WERI-Rb-1 (cell line): ENCODE data around the gene CD163.

Experiments used
- DNase-seq: peaks from one replicate; pipeline ENCODE4 v3.0.0-alpha.2; 2020
- H3K27ac ChIP-seq: fragments of 250-450 bp; sonication (Bioruptor Pico); 2 replicates; pipeline ENCODE4 v1.5.1; 2020; ENCODE audit warnings: mild to moderate bottlenecking, moderate library complexity
- H3K27me3 ChIP-seq: fragments of 250-450 bp; sonication (Bioruptor Pico); 2 replicates; pipeline ENCODE4 v1.5.1; 2021; ENCODE audit warnings: mild to moderate bottlenecking, low read depth, moderate library complexity; ENCODE audit not compliant: insufficient read depth, severe bottlenecking
- H3K36me3 ChIP-seq: fragments of 250-450 bp; sonication (Bioruptor Pico); 2 replicates; pipeline ENCODE4 v1.5.1; 2020; ENCODE audit warnings: mild to moderate bottlenecking, moderate library complexity
- H3K4me3 ChIP-seq: 2 replicates; pipeline ENCODE4 v1.5.1; 2011; ENCODE audit warnings: low read depth, mild to moderate bottlenecking, control low read depth, low read length
- H3K9me3 ChIP-seq: fragments of 250-450 bp; sonication (Bioruptor Pico); 2 replicates; pipeline ENCODE4 v1.5.1; 2021; ENCODE audit warnings: mild to moderate bottlenecking, moderate library complexity; ENCODE audit not compliant: severe bottlenecking
- CTCF ChIP-seq: IDR thresholded peaks from 2 replicates; pipeline ENCODE4 v1.5.1; 2011; ENCODE audit warnings: low read depth, mild to moderate bottlenecking, control low read depth, inconsistent platforms, low read length

CD163 gene

DNA sequence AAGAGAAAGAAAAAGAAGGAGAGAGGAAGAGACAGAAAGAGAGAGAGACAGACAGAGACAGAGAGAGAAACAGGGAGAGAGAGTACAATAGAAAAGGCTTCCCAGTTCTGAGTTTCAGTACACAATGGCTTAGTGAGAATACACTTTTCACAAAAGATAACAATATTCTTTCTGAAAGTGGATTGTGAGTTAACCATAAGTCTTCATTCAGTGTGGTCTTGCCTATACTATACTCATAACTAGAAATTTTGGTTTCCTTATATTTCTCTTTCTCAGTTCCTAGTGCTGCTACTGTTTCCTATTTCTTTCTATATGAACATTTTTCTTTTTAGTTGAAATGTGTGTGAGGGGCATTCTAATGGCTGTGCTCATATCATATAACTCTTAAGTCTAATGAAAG is 68.9 kb downstream of the CD163 start:
- peaks cover 13% of the 10 kb centered on the region for H3K27me3 ChIP-seq
- no peaks in the 10 kb centered on the region for H3K9me3 ChIP-seq
- no peak overlapping the region for H3K27ac ChIP-seq
- no peak for DNase-seq
- no peaks in the 10 kb centered on the region for H3K36me3 ChIP-seq
- TF ChIP-seq CTCF: no peak
- H3K4me3 ChIP-seq: no peak overlapping the region

DNA sequence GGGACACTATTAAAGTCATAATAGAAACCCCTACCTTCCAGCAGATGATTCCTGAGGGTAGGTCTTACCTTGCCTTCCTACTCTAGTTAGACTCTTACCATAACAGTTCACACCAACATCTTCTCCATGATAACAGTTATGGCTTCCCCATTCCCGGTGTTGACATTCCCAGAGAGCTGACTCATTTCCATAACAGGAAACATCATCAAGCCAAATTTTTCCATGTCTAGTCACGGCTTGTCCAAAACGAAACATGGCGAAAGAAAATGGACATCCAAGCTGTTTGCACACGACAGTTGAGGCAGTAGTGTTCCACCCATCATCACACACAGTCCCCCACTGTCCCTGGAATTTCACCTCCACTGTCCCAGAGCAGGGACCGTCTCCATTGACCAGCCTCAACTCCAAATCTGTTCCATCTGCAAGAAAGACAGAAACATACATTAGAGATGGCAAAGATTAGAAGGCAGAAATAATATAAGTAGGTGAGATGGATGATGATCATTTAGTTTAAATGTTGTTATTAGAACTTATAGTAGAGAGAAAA is 70.2 kb downstream of the CD163 start:
- TF ChIP-seq CTCF: no peak
- Histone ChIP-seq H3K27me3 (peaks cover 15% of the 10 kb centered on the region), H3K36me3 (no peaks in the 10 kb centered on the region), H3K27ac (no peak overlapping the region), H3K9me3 (no peaks in the 10 kb centered on the region), H3K4me3 (no peak overlapping the region)
- DNase-seq: no peak

GRCh38 chr12:7431993-7432685 is 71.4 kb downstream of the CD163 start:
- DNase-seq: no peak
- Histone ChIP-seq H3K27ac (no peak overlapping the region), H3K4me3 (no peak overlapping the region), H3K36me3 (no peaks in the 10 kb centered on the region), H3K27me3 (peaks cover 17% of the 10 kb centered on the region), H3K9me3 (no peaks in the 10 kb centered on the region)
- no peak for TF ChIP-seq CTCF
